ENCODE results near the gene WNT3A.

DNA sequence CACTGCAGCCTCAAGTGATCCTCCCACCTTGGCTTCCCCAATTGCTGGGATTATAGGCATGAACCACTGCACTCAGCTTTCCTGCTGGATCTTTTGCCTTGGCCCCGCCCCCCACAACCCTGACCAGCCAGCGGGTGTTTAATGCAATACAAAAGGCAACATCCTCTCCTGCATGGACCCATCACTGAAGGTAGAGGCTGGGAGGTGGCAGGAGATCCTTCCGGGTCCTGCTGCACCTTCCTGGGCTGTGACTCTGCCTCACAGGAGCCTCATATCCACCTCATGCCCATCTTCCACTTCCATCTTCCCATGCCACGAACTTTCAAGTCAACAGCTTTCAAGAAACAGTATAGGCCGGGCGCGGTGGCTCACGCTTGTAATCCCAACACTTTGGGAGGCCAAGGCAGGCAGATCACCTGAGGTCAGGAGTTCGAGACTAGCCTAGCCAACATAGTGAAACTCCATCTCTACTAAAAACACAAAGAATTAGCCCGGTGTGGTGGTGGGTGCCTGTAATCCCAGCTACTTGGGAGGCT, 47.4 kb upstream of the WNT3A start:
- TF ChIP-seq CTCF (IDR thresholded peaks at IDR 0.05): no peak
- no peak for TF ChIP-seq POLR2A (IDR thresholded peaks at IDR 0.05)

Measured in breast epithelium (tissue), 3 donors.